HG03558 (cell line): Measurements from ENCODE around the gene TBL1Y.
"Not testable (repeated sequence)": the region's sequence is repeated elsewhere in the genome, so short reads cannot be mapped to it uniquely, and the experiment has no call there.

Source experiments
- ATAC-seq: cut with Tn5 transposase; IDR thresholded peaks from one replicate; pipeline ENCODE4 v1.9.1; 2021; ENCODE audit warnings: moderate number of reproducible peaks; ENCODE audit not compliant: unreplicated experiment; ENCODE audit errors: extremely low read depth

TBL1Y gene

GRCh38 chrY:7052461-7052860 lies 142.0 kb downstream of the TBL1Y start:
- not testable (repeated sequence) for ATAC-seq

GRCh38 chrY:7056886-7057285 lies 146.4 kb downstream of the TBL1Y start:
- ATAC-seq, result no peak

- ATAC-seq, result no peak
Observed at GRCh38 chrY:7078725-7079124, 168.2 kb downstream of the TBL1Y start.

GRCh38 chrY:7080548-7080947 lies 170.1 kb downstream of the TBL1Y start:
- not testable (repeated sequence) for ATAC-seq

- ATAC-seq, result no peak
Observed at GRCh38 chrY:7085606-7086005, 175.1 kb downstream of the TBL1Y start.

- no peak for ATAC-seq
Observed at GRCh38 chrY:7092836-7093235, 182.3 kb downstream of the TBL1Y start.

- no peak for ATAC-seq
Observed at GRCh38 chrY:7094365-7094764, 183.9 kb downstream of the TBL1Y start.

GRCh38 chrY:7097021-7097420 lies 186.5 kb downstream of the TBL1Y start:
- ATAC-seq, result no peak

- ATAC-seq, result no peak
Observed at GRCh38 chrY:7099742-7100141, 189.2 kb downstream of the TBL1Y start.

GRCh38 chrY:7102680-7103079 lies 192.2 kb downstream of the TBL1Y start:
- no peak for ATAC-seq

GRCh38 chrY:7107179-7107578 lies 196.7 kb downstream of the TBL1Y start:
- ATAC-seq, result no peak

GRCh38 chrY:7110086-7110485 lies 199.6 kb downstream of the TBL1Y start:
- no peak for ATAC-seq

GRCh38 chrY:7115871-7116270 lies 205.4 kb downstream of the TBL1Y start:
- ATAC-seq, result no peak

GRCh38 chrY:7122202-7122601 lies 211.7 kb downstream of the TBL1Y start:
- no peak for ATAC-seq

GRCh38 chrY:7125136-7126056 lies 214.9 kb downstream of the TBL1Y start:
- no peak for ATAC-seq

GRCh38 chrY:7128211-7128610 lies 217.7 kb downstream of the TBL1Y start:
- ATAC-seq, result no peak
